ENCODE results near the gene ONECUT1.

GRCh38 chr15:52735231-52736089, 54.7 kb downstream of the ONECUT1 start:
- TF ChIP-seq, protein P1, sequence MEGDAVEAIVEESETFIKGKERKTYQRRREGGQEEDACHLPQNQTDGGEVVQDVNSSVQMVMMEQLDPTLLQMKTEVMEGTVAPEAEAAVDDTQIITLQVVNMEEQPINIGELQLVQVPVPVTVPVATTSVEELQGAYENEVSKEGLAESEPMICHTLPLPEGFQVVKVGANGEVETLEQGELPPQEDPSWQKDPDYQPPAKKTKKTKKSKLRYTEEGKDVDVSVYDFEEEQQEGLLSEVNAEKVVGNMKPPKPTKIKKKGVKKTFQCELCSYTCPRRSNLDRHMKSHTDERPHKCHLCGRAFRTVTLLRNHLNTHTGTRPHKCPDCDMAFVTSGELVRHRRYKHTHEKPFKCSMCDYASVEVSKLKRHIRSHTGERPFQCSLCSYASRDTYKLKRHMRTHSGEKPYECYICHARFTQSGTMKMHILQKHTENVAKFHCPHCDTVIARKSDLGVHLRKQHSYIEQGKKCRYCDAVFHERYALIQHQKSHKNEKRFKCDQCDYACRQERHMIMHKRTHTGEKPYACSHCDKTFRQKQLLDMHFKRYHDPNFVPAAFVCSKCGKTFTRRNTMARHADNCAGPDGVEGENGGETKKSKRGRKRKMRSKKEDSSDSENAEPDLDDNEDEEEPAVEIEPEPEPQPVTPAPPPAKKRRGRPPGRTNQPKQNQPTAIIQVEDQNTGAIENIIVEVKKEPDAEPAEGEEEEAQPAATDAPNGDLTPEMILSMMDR (IDR thresholded peaks at IDR 0.05), result peak; percentile 74 to 84 (median 79)
- TF ChIP-seq EP300 (IDR thresholded peaks at IDR 0.05), result no peak

All from esophagus muscularis mucosa (tissue), 3 donors.